ENCODE measurements around the gene PRDM16.

DNA sequence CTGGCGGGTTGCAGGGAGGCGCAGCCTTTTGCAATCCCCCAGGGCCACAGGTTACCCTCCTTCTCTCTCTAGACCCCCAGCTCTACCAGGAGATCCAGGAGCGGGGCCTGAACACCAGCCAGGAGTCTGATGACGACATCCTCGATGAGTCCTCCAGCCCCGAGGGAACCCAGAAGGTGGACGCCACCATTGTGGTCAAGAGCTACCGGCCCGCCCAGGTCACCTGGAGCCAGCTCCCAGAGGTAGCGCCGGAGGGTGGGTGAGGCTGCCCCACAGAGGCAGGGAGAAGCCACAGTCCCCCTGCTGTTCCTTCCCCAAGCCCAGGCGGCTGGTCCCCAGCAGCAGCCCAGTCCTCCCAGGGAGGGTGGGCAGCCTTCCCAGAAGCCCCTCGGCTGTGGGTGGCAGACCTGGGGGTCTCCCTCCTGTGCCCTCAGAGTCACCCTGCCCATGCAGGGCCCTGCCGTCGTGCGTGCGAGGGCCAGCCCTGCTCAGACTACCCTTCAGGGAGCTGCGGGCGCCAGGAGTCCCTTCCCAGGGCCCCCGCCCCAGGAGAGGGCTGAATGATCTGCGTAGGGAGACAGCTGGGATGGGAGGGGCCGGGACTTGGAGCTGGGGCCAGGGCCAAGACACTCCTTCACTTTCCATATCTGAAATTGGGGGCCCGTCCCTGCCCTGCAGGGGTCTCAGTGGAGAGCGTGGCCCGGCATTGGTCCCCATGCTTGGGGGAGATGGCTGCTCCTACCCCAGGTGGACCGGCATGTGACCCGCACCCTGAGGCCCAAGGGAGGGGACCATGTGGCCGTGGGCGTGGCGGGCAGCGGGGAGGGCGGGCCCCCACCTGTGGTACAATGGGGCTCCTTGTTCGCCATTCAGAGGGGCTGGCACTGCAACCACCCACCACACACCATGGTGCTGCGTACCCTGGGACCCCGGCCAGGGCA, 398.4 kb downstream of the PRDM16 start:
- TF ChIP-seq, protein P1, sequence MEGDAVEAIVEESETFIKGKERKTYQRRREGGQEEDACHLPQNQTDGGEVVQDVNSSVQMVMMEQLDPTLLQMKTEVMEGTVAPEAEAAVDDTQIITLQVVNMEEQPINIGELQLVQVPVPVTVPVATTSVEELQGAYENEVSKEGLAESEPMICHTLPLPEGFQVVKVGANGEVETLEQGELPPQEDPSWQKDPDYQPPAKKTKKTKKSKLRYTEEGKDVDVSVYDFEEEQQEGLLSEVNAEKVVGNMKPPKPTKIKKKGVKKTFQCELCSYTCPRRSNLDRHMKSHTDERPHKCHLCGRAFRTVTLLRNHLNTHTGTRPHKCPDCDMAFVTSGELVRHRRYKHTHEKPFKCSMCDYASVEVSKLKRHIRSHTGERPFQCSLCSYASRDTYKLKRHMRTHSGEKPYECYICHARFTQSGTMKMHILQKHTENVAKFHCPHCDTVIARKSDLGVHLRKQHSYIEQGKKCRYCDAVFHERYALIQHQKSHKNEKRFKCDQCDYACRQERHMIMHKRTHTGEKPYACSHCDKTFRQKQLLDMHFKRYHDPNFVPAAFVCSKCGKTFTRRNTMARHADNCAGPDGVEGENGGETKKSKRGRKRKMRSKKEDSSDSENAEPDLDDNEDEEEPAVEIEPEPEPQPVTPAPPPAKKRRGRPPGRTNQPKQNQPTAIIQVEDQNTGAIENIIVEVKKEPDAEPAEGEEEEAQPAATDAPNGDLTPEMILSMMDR (IDR thresholded peaks at IDR 0.05; ENCODE audit: borderline replicate concordance, extremely low read depth, low read length, poor library complexity, severe bottlenecking), result no peak
- no peak for TF ChIP-seq EZH2 (IDR thresholded peaks at IDR 0.05; ENCODE audit: borderline replicate concordance, low read depth, low read length, severe bottlenecking)
